ENCODE results near the gene SLFNL1. TPM values are rescaled to one million over a fixed set of nuclear protein-coding genes. Genes with fewer than 3 reads are reported as not detected.

Gene SLFNL1
- total RNA-seq, 6 experiments from 2014 or later: 0.06 to 0.27 (median 0.14) TPM; not detected in 3

DNA sequence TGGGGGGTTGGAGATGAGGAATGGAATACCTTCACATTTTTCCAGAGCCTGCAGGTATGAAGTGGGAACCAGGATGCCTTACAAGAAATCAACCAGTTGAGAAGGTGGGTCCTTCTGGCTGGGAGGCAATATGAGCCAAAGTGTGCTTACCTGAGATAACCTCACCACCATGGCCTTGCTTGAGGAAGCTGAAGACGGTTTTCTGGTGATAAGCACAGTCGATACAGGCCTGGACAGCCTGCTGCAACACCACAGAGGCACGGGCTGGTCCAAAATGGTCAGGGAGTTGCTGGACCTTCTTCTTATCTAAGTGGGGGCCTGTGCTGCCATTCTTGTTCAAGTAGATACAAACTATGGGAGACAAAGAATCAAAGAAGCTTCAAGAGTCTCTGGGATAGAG lies 27.0 kb upstream of the SLFNL1 start:
- TF ChIP-seq, protein P1, sequence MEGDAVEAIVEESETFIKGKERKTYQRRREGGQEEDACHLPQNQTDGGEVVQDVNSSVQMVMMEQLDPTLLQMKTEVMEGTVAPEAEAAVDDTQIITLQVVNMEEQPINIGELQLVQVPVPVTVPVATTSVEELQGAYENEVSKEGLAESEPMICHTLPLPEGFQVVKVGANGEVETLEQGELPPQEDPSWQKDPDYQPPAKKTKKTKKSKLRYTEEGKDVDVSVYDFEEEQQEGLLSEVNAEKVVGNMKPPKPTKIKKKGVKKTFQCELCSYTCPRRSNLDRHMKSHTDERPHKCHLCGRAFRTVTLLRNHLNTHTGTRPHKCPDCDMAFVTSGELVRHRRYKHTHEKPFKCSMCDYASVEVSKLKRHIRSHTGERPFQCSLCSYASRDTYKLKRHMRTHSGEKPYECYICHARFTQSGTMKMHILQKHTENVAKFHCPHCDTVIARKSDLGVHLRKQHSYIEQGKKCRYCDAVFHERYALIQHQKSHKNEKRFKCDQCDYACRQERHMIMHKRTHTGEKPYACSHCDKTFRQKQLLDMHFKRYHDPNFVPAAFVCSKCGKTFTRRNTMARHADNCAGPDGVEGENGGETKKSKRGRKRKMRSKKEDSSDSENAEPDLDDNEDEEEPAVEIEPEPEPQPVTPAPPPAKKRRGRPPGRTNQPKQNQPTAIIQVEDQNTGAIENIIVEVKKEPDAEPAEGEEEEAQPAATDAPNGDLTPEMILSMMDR (IDR thresholded peaks at IDR 0.05): no peak
- TF ChIP-seq POLR2A (IDR thresholded peaks at IDR 0.05): no peak
- 100% methylated on average over 1 of the region's 3 CpGs for WGBS (ENCODE audit: insufficient coverage, low coverage, low lambda C conversion rate, missing lambda C conversion rate)
- peaks cover 0 to 48% (median 13%) of the 10 kb centered on the region in 4 donors for H3K4me1 ChIP-seq
- H3K27ac ChIP-seq: no peak overlapping the region
- ATAC-seq: no peak
- H3K4me3 ChIP-seq: no peak overlapping the region
- no peaks in the 10 kb centered on the region for H3K36me3 ChIP-seq
- intact Hi-C loops (cut with DNase I): no loop called here
- H3K9me3 ChIP-seq: no peaks in the 10 kb centered on the region
- DNase-seq: no peak
- H3K27me3 ChIP-seq: no peaks in the 10 kb centered on the region

DNA sequence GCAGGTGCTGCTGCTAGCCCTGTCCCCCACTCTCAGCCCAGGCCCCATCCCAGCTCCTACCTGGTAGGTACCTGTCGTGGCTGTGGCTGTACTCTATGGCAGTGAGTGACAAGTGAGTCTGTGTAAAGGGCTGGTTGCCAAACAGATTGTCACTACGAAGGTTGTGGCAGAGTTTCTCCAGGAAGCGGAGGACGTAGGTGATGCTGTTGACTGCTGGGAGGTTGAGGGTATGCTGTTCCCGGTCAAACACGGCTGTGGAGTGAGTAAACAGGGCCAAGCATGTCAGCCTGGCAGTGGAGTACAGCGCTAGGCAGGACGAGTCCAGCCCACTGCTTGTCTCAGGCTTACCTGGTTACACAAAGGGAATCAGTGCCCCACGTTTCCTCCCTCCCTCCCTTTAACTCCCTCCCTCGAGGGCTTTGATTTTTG lies 24.8 kb upstream of the SLFNL1 start:
- ATAC-seq: peak; percentile 52 to 69 (median 67)
- peak in 2 of 3 donors; percentile 51 to 56 for DNase-seq

DNA sequence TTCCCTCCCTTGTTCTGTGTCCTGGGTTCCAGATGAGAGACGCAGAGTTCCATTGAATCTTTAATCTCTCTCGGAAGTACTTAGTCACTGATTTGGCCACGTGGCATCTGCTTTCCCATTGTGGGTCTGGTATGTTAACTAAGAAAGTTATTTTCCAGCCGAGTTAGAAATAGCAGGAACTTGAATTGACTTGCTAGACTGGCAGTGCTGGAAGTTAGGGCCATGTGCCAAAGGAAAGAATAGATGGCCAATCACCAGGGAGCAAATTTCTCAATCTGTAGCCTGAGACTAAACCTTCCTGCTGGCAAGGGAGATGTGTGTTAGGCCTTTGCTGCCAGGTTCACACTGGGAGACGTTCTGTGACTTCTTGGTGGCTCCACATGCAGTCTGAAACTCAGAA lies 24.2 kb upstream of the SLFNL1 start:
- WGBS (ENCODE audit: insufficient coverage, low coverage, low lambda C conversion rate, missing lambda C conversion rate): 47% methylated on average over 5 of the region's 5 CpGs
- peak overlapping the region; percentile 54 to 68 (median 63) for H3K27ac ChIP-seq
- H3K9me3 ChIP-seq: no peaks in the 10 kb centered on the region
- ATAC-seq: peak; percentile 58 to 77 (median 71)
- peaks cover 0 to 59% (median 13%) of the 10 kb centered on the region in 4 donors for H3K4me1 ChIP-seq
- intact Hi-C loops (cut with DNase I): no loop called here
- H3K4me3 ChIP-seq: no peak overlapping the region
- peaks cover 0 to 4% (median 0%) of the 10 kb centered on the region in 4 donors for H3K36me3 ChIP-seq
- H3K27me3 ChIP-seq: no peaks in the 10 kb centered on the region
- DNase-seq: peak in 1 of 3 donors; percentile 79
- TF ChIP-seq, protein P1 (IDR thresholded peaks at IDR 0.05): no peak
- peak; percentile 9 for TF ChIP-seq POLR2A (IDR thresholded peaks at IDR 0.05)

More for the DNA sequence above, 24.8 kb upstream of the SLFNL1 start:
- Histone ChIP-seq H3K27me3 (no peaks in the 10 kb centered on the region), H3K4me1 (peaks cover 0 to 59% (median 13%) of the 10 kb centered on the region in 4 donors), H3K4me3 (no peak overlapping the region), H3K36me3 (peaks cover 0 to under 1% (median 0%) of the 10 kb centered on the region in 4 donors), H3K9me3 (no peaks in the 10 kb centered on the region), H3K27ac (peak overlapping the region; percentile 60 to 68 (median 63))
- intact Hi-C loops (cut with DNase I): no loop called here
- WGBS (ENCODE audit: insufficient coverage, low coverage, low lambda C conversion rate, missing lambda C conversion rate): 49% methylated on average over 4 of the region's 10 CpGs
- TF ChIP-seq POLR2A (IDR thresholded peaks at IDR 0.05): no peak
- TF ChIP-seq, protein P1 (IDR thresholded peaks at IDR 0.05): no peak

DNA sequence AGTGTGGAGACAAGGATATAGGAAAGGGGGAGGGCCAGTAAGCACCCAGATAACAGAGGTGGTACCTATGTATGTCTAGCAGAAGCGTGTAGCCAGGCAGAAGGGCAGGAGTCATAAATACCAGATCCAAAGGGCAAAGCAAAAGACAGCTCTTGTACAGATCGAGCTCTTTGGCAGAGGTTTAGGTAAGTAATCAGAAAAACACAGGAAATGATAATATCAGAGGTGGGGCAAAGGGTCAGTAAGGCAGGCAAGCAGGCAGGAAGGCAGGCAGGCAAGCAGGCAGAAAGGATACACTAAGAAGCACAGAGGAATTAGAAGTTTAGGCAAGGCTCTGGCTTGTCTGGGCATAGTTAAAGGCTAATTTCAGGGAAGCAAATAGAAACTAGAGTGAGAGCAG lies 22.7 kb upstream of the SLFNL1 start:
- DNase-seq (peak in 1 of 3 donors; percentile 49), ATAC-seq (peak; percentile 68 to 80 (median 73))
- intact Hi-C loops (cut with DNase I): no loop called here
- H3K36me3 ChIP-seq: peaks cover 0 to 10% (median 1%) of the 10 kb centered on the region in 4 donors
- H3K27me3 ChIP-seq: no peaks in the 10 kb centered on the region
- no peaks in the 10 kb centered on the region for H3K9me3 ChIP-seq
- H3K4me1 ChIP-seq: peaks cover 0 to 59% (median 13%) of the 10 kb centered on the region in 4 donors
- TF ChIP-seq, protein P1 (IDR thresholded peaks at IDR 0.05): no peak
- peak; percentile 68 for TF ChIP-seq POLR2A (IDR thresholded peaks at IDR 0.05)
- H3K4me3 ChIP-seq: no peak overlapping the region
- WGBS (ENCODE audit: insufficient coverage, low coverage, low lambda C conversion rate, missing lambda C conversion rate): 16% methylated on average over 2 of the region's 2 CpGs
- H3K27ac ChIP-seq: peak overlapping the region; percentile 52 to 68 (median 54)
